Camera-type eye (tissue), 1 donor: ENCODE data around the gene JARID2. TPM values are rescaled to one million over a fixed set of nuclear protein-coding genes. Genes with fewer than 3 reads are reported as not detected.

Source experiments
- total RNA-seq: library from RNA; depleted of rRNA; stranded (reverse); fragments of >200 nt; gene quantifications from one replicate; pipeline ENCODE4 v1.2.3, GENCODE V29; 2014

The JARID2 gene
- 29.7 TPM for total RNA-seq

GRCh38 chr6:15245361-15246216 lies at the start of gene JARID2:
TSS of gene JARID2 (plus strand) at chr6:15246069. CDS start at chr6:15246540, 471 bp downstream.

